CD14-positive monocyte (primary cell): Measurements from ENCODE around the gene RAD50. TPM values are rescaled to one million over a fixed set of nuclear protein-coding genes. Genes with fewer than 3 reads are reported as not detected.

Experiments used
- DNase-seq, 3 donors: peaks; one replicate each; pipeline ENCODE4 v3.0.0-alpha.2; 2011 to 2022
- H2AFZ ChIP-seq: 2 replicates; pipeline ENCODE4 v1.6.0; 2012; ENCODE audit warnings: mild to moderate bottlenecking, low read depth, low read length, inconsistent platforms; ENCODE audit not compliant: insufficient read depth, poor library complexity, severe bottlenecking
- H3K27ac ChIP-seq, 2 donors: 1 replicate in 1 of 2; 2 replicates in 1 of 2; pipeline ENCODE4 v1.5.1; 2012 to 2013; ENCODE audit warnings: low read length in 2 of 2, control low read depth in 1 of 2, inconsistent platforms in 1 of 2, low read depth in 1 of 2, mild to moderate bottlenecking in 1 of 2
- H3K27me3 ChIP-seq, 2 donors: one replicate each; pipeline versions ENCODE4 v1.6.0 to v1.6.1; 2011 to 2013; ENCODE audit warnings: low read length in 2 of 2; ENCODE audit not compliant: control insufficient read depth in 2 of 2, insufficient read depth in 2 of 2
- H3K36me3 ChIP-seq, 2 donors: replicated peaks in 1 of 2; 1 replicate in 1 of 2; 2 replicates in 1 of 2; pipeline versions ENCODE4 v1.5.1 to v1.6.1; 2012 to 2013; ENCODE audit warnings: low read length in 2 of 2, control low read depth in 1 of 2, inconsistent platforms in 1 of 2, mild to moderate bottlenecking in 1 of 2; ENCODE audit not compliant: insufficient read depth in 2 of 2, control insufficient read depth in 1 of 2
- H3K4me1 ChIP-seq, 2 donors: 1 replicate in 1 of 2; 2 replicates in 1 of 2; pipeline versions ENCODE4 v1.5.1 to v1.6.1; 2012 to 2013; ENCODE audit warnings: low read length in 2 of 2, control low read depth in 1 of 2, inconsistent platforms in 1 of 2, mild to moderate bottlenecking in 1 of 2, moderate library complexity in 1 of 2; ENCODE audit not compliant: insufficient read depth in 2 of 2, control insufficient read depth in 1 of 2
- H3K4me2 ChIP-seq: replicated peaks from 2 replicates; pipeline ENCODE3; 2012; ENCODE audit warnings: low read length, moderate library complexity, mild to moderate bottlenecking; ENCODE audit not compliant: poor library complexity, severe bottlenecking; ENCODE audit errors: extremely low read depth
- H3K4me3 ChIP-seq, 3 experiments: fragments of 200-600 bp in 1 of 3; sonication (generic) in 1 of 3; replicated peaks in 1 of 3; 1 replicate in 2 of 3; 2 replicates in 1 of 3; pipeline ENCODE4 v1.5.1; 2011 to 2013; ENCODE audit warnings: low read length in 3 of 3, mild to moderate bottlenecking in 3 of 3, control low read depth in 2 of 3, low read depth in 2 of 3, inconsistent platforms in 1 of 3, moderate library complexity in 1 of 3
- H3K79me2 ChIP-seq: 2 replicates; pipeline ENCODE4 v1.6.0; 2012; ENCODE audit warnings: mild to moderate bottlenecking, control low read depth, inconsistent platforms, low read length, moderate library complexity; ENCODE audit not compliant: insufficient read depth
- H3K9ac ChIP-seq: 2 replicates; pipeline ENCODE4 v1.6.0; 2017; ENCODE audit warnings: low read length, mild to moderate bottlenecking; ENCODE audit not compliant: insufficient read depth, poor library complexity, severe bottlenecking
- H3K9me3 ChIP-seq, 2 donors: replicated peaks in 1 of 2; 1 replicate in 1 of 2; 2 replicates in 1 of 2; pipeline versions ENCODE4 v1.5.1 to v1.6.1; 2012 to 2013; ENCODE audit warnings: low read length in 2 of 2, control low read depth in 1 of 2; ENCODE audit not compliant: control insufficient read depth in 1 of 2, insufficient read depth in 1 of 2
- H4K20me1 ChIP-seq: 2 replicates; pipeline ENCODE4 v1.6.0; 2012; ENCODE audit warnings: mild to moderate bottlenecking, low read length, control low read depth, moderate library complexity; ENCODE audit not compliant: insufficient read depth
- H3K27ac Mint-ChIP-seq, 7 donors: one replicate each; pipeline ENCODE4 v1.8.0; 2020; ENCODE audit warnings: mild to moderate bottlenecking in 7 of 7, mixed read lengths in 7 of 7, moderate library complexity in 6 of 7, inconsistent platforms in 2 of 7
- H3K27me3 Mint-ChIP-seq, 3 donors: one replicate each; pipeline ENCODE4 v1.8.0; 2021 to 2022; ENCODE audit warnings: low read depth in 3 of 3, mild to moderate bottlenecking in 3 of 3, mixed read lengths in 3 of 3, moderate library complexity in 3 of 3, inconsistent platforms in 1 of 3
- H3K36me3 Mint-ChIP-seq, 2 donors: one replicate each; pipeline ENCODE4 v1.8.0; 2020; ENCODE audit warnings: mixed read lengths in 2 of 2, inconsistent platforms in 1 of 2, mild to moderate bottlenecking in 1 of 2
- H3K4me1 Mint-ChIP-seq: one replicate; pipeline ENCODE4 v1.8.0; 2020; ENCODE audit warnings: mild to moderate bottlenecking, mixed read lengths
- H3K4me3 Mint-ChIP-seq, 2 donors: one replicate each; pipeline ENCODE4 v1.8.0; 2020; ENCODE audit warnings: mild to moderate bottlenecking in 2 of 2, mixed read lengths in 2 of 2, moderate library complexity in 1 of 2
- H3K9me3 Mint-ChIP-seq, 7 donors: one replicate each; pipeline ENCODE4 v1.8.0; 2020 to 2022; ENCODE audit warnings: mixed read lengths in 7 of 7, mild to moderate bottlenecking in 6 of 7, moderate library complexity in 6 of 7, inconsistent platforms in 2 of 7
- CTCF ChIP-seq: fragments of 200-600 bp; IDR thresholded peaks from one replicate; pipeline ENCODE4 v1.8.0; 2022; ENCODE audit warnings: antibody characterized with exemption, mild to moderate bottlenecking
- WGBS: methylation state at CpG from one replicate; pipeline ENCODE4 v1.1.5; 2013; ENCODE audit warnings: missing lambda C conversion rate; ENCODE audit not compliant: insufficient coverage; 5-methylcytosine and 5-hydroxymethylcytosine counted together
- intact Hi-C, 2 donors: fragments of 100-400 bp; cut with micrococcal nuclease; formaldehyde crosslinking; loops; one replicate each; pipeline versions ENCODE4 v1.15.0 to v1.15.1; 2023
- polyA plus RNA-seq, 3 donors: library from polyadenylated mRNA; depleted of rRNA in 1 of 3; unstranded in 2 of 3; stranded (reverse) in 1 of 3; fragments of 300-500 nt in 2 of 3; fragments of >200 nt in 1 of 3; fragmentation: Illumina TruSeq in 2 of 3; gene quantifications; 1 replicate in 2 of 3; 2 replicates in 1 of 3; pipeline ENCODE4 v1.2.3, GENCODE V29; 2012 to 2021

RAD50 gene
- polyA plus RNA-seq, 3 donors, result 5.8 to 9.3 (median 8.2) TPM

- H3K4me2 ChIP-seq, result no peak overlapping the region
- peaks cover 16 to 21% of the 10 kb centered on the region in 2 donors for H3K4me1 ChIP-seq
- H3K4me3 ChIP-seq, result no peak overlapping the region
- no peak for TF ChIP-seq CTCF
- Mint-ChIP-seq H3K9me3 (no peaks in the 10 kb centered on the region), H3K4me3 (no peak overlapping the region), H3K27ac (no peak overlapping the region), H3K36me3 (peaks cover 48 to 51% of the 10 kb centered on the region in 2 donors), H3K27me3 (no peaks in the 10 kb centered on the region), H3K4me1 (peaks cover 23% of the 10 kb centered on the region)
- H2AFZ ChIP-seq, result no peak overlapping the region
- no peaks in the 10 kb centered on the region for H4K20me1 ChIP-seq
- no peaks in the 10 kb centered on the region for H3K79me2 ChIP-seq
- no peak for DNase-seq
- intact Hi-C loops, result no loop called here
- H3K36me3 ChIP-seq, result peaks cover 43 to 62% of the 10 kb centered on the region in 2 donors
- H3K27me3 ChIP-seq, result no peaks in the 10 kb centered on the region
- no peak overlapping the region for H3K9ac ChIP-seq
- no peaks in the 10 kb centered on the region for H3K9me3 ChIP-seq
- H3K27ac ChIP-seq, result no peak overlapping the region
- WGBS, result no CpG with 5 or more reads among the region's 8 CpGs
Observed at GRCh38 chr5:132601071-132601728, 44.4 kb downstream of the RAD50 start.

- Mint-ChIP-seq H3K36me3 (peaks cover 54 to 58% of the 10 kb centered on the region in 2 donors), H3K9me3 (peaks cover 0 to 5% (median 0%) of the 10 kb centered on the region in 7 donors), H3K4me1 (peaks cover 21% of the 10 kb centered on the region), H3K27me3 (no peaks in the 10 kb centered on the region), H3K4me3 (no peak overlapping the region), H3K27ac (no peak overlapping the region)
- no peak overlapping the region for H3K9ac ChIP-seq
- H3K27me3 ChIP-seq, result no peaks in the 10 kb centered on the region
- intact Hi-C loops, result no loop called here
- peaks cover 51 to 59% of the 10 kb centered on the region in 2 donors for H3K36me3 ChIP-seq
- no peaks in the 10 kb centered on the region for H3K9me3 ChIP-seq
- no peak overlapping the region for H3K27ac ChIP-seq
- H4K20me1 ChIP-seq, result no peaks in the 10 kb centered on the region
- no peak overlapping the region for H3K4me3 ChIP-seq
- H3K4me1 ChIP-seq, result peaks cover 16 to 21% of the 10 kb centered on the region in 2 donors
- DNase-seq, result no peak
- no peak overlapping the region for H3K4me2 ChIP-seq
- WGBS, result 100% methylated on average over 1 of the region's 3 CpGs
- no peak overlapping the region for H2AFZ ChIP-seq
- H3K79me2 ChIP-seq, result no peaks in the 10 kb centered on the region
- no peak for TF ChIP-seq CTCF
Observed at GRCh38 chr5:132607095-132607494, 50.3 kb downstream of the RAD50 start.
